Endometrium (tissue), 2 donors: ENCODE results near the gene GNAT2.

ENCODE experiments used
- FAIRE-seq: peaks from 2 replicates; lab custom pipeline; 2012; peaks lifted over from hg19 to GRCh38; lab: Jason Lieb, UNC
- donor health status: control.
- donor health status: control.

Gene GNAT2

GRCh38 chr1:109641861-109642260 is 22.4 kb upstream of the GNAT2 start:
- FAIRE-seq: no peak

DNA sequence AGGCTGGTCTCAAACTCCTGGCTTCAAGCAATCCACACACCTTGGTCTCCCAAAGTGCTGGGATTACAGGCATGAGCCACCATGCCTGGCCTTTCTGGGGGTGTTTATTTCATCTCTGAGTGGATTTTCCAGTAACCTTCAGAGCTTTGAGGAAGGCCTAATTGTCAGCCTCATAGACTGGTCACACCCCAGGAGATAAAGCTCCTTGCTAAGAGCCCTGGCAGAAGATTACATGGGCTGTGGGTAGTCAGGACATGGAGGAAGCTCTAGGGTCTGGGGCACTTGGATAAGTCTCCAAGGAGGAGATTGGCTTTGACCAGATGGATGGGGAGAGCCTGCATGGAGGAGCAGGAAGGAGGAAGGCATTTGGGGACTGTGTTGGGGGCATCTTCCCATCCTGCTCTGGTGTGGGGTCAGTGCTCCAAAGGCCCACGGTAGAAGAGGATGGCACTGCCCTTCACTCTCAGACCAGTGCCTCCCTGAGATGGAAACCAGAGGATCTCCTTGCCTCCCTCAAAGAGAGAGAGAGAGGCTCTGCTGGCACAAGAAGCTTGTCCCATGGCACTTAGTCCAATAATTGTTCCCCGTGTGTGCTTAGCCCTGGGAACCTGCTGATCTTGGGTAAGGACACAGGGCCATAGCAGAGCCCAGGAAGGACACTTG is 21.8 kb upstream of the GNAT2 start:
- no peak for FAIRE-seq

GRCh38 chr1:109640285-109640865 is 21.0 kb upstream of the GNAT2 start:
- no peak for FAIRE-seq

- FAIRE-seq: no peak
These were observed 20.4 kb upstream of the GNAT2 start for GRCh38 chr1:109639841-109640184.

GRCh38 chr1:109639063-109639840 is 19.8 kb upstream of the GNAT2 start:
- FAIRE-seq: no peak

- FAIRE-seq: no peak
These were observed 18.0 kb upstream of the GNAT2 start for GRCh38 chr1:109637446-109637845.

DNA sequence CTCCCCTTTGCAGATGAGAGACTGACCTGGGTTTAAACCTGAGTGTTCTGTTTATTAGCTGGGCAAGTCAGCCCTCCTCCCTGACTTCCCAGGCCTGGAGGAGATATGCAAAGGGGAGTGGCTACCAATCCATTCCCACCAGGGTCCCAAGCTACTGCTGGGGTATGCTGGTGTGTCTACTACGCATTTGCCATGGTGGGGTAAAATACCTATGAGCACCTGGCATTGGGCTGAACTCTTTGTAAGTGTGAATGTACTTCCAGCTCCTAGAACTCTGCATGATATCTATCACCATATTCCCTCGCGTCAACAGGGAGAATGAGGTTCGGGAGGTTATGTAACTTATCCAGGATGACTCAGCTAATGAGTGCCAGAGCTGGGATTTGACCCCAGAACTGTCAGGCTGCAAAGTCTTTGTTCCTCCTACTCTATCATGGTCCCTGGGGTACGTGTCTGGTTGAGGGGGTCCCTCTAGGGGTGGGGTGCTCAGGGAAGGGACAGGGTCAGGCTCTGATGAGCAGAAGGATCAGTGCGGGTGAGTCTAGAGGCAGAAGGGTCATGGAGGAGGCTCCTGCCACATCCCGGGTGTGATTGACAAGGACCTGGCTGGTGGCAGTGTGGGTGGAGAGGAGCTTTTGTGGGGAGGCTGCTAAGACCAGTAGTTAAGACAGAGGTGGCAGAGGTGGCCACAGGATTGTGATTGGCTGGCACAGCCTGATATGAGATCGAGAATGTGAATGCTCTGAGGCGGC is 17.0 kb upstream of the GNAT2 start:
- no peak for FAIRE-seq

DNA sequence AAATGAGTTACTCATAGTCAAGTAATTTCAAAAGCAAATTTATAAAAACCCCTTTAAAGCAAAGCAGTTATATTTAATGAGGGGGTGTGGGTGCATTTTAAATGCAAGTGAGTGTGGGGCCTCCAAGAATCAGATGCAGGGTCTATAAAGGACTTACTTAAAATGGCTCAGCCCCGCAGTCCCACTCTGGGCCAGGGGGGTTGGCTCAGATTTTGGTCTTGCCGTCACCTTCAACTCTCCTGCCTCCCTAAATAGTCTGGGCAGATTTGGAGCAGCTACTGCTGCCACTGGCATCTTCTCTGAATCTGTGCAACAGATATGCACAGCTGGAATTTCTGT is 16.4 kb upstream of the GNAT2 start:
- FAIRE-seq: no peak

DNA sequence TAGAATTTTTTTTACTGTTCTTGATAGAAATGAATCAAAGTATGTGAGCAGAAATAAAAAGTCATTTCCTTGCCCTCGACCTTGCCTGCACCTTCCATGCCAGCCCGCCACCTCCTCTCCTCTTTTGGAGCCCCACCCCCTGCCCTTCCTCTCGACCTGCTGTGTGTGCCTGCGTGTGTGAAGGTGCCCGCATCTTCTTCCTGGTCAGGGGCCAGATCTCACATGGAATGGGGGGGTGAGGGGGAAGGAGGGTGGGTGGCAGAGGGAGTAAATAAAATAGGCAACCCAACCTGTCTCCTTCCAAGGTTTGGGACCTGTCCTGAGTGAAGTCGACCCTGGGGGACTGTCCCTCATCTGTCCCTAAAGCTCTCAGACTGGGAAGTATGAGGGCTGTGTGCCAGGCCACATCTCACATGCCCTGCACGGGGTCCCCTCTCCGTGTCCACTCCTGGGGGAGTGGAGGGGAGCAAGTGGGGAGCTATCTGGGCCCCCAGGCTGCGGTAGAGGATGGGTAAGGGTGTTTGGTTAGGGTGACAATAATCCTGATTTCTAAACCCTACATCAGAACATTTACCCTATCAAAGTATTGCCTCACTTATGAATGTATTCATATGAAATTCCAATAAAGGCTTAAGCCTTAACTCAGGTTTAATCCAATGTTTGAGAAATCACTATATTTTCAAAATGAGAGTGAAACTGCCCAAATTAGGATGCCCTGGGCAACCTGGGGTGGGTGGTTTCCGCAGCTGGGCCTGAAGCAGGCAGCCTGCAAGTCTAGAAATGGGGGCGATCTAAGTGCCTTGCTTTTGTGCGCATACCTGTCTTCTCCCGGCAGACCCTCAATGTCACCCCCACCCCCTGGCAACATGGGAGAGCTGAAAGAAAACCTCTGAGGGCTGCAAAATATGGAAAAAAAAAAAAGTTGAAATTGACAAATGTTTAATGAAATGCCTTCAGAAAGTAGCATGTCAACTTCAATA is 15.6 kb upstream of the GNAT2 start:
- FAIRE-seq: no peak

DNA sequence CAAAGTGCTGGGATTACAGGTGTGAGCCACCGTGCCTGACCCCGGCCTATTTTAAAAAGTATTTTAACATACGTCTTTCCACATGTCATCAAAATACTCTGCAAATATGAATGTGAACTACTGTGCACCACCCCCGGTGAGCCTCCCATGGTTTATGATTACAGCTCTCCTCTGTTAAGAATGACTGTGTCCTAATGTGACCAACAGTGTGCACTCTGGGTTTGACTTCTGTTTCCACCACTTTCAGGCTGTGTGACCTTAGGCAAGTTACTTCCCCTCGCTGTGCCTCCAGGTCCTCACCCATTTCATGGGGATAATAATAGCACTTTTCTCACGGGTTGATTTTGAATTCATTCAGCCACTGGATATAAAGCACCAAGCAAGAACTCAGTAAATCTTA is 14.9 kb upstream of the GNAT2 start:
- FAIRE-seq: no peak

- no peak for FAIRE-seq
These were observed 13.4 kb upstream of the GNAT2 start for GRCh38 chr1:109632671-109633346.

- no peak for FAIRE-seq
These were observed 12.4 kb upstream of the GNAT2 start for GRCh38 chr1:109631513-109632505.

DNA sequence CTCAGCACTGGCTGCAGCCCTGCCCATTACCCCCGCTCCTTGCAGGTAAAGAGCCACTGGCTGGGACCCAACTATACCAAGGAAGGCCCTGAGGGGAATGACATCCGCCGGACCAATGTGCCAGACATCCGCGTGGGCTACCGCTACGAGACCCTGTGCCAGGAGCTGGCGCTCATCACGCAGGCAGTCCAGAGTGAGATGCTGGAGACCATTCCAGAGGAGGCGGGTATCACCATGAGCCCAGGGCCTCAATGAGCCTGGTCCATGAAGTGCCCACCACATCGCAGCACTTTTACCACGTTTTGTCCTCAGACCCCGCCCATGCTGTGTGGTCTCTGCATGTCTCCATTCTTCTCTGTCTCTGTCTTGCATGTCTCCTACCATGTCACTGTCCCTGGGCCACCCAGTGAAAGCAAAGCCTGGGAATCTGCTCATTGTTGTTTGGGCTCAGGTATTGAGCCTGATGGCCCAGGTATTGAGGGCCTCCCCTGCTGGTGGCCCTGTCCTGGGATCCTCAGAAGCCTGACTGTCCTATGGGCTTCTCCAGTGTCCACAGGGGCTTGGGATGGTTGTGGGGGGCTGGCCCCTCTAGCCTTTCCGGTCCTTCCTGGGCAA is 11.6 kb upstream of the GNAT2 start:
- no peak for FAIRE-seq

DNA sequence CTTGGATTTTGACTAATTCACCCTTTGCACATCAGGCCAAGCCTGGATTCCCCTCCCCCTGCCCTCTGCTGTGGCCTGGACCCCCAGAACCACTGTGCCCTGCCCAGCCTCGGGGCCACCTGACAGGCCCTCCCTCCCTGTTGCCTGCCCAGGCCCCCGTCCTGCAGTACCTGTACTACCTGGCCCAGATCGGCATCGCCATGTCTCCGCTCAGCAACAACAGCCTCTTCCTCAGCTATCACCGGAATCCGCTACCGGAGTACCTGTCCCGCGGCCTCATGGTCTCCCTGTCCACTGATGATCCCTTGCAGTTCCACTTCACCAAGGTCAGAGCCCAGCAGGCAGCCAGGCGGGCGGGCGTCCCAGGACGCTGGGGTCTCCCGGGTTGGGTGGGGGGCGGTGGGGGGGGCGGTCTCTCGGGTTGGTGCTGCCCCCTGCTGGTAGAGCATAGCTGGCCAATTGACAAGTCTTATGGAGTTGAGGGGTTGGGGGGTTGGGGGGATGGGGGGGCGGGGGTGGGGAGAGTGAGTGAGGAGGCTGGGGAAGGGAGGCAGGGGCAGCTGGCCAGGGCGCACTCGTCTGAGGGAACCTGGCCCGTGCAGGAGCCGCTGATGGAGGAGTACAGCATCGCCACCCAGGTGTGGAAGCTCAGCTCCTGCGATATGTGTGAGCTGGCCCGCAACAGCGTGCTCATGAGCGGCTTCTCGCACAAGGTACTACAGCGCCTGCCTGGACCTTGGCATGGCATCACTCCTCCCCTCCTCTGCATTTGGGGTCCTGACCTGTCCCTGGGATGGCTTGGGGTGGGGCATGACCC is 10.9 kb upstream of the GNAT2 start:
- FAIRE-seq: no peak

GRCh38 chr1:109629372-109630030 is 10.1 kb upstream of the GNAT2 start:
- FAIRE-seq: no peak

DNA sequence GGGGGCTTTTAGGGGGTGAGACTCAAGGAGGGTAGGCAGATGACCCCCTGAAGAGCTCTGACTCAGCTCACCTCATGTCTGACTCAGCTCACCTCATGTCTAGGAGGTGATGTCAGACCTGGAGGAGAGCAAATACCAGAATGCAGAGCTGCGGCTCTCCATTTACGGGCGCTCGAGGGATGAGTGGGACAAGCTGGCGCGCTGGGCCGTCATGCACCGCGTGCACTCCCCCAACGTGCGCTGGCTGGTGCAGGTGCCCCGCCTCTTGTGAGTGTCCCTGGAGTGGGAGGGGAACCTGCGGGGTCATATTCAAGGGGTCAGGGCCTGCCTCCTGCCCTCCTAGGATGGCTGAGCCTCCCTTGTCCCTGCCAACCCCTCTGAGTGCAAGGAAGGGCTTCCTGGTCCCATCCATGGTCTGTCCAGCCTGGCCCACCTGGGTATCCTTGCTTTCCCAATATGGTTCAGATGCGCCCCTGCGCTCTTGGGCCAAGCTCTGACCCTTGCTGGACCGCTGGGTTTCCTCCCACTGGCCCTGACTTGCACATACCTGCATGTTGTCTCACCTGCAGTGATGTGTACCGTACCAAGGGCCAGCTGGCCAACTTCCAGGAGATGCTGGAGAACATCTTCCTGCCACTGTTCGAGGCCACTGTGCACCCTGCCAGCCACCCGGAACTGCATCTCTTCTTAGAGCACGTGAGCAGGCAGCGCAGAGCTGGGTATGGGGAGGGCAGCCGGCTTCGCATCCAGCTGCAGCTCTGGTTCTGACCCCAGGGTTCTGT is 9.3 kb upstream of the GNAT2 start:
- FAIRE-seq: no peak

DNA sequence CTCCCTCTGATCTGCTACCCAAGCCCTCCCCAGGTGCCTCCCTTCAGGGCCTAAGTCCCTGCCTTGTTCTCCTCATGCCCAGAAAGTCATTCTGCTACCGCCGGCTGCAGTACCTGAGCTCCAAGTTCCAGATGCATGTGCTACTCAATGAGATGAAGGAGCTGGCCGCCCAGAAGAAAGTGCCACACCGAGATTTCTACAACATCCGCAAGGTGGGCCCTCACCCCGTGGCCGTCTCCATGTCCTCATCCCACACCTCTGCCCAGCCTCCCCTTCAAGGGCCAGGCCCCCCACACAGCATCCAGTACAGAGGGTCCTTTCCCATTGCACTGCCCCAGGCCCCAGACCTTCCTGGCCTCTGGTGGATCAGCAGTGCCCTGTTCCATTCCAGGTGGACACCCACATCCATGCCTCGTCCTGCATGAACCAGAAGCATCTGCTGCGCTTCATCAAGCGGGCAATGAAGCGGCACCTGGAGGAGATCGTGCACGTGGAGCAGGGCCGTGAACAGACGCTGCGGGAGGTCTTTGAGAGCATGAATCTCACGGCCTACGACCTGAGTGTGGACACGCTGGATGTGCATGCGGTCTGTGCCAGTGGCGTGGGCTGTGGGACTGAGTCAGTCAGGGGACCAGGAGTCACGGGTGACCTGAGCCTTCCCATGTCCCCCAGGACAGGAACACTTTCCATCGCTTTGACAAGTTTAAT is 8.4 kb upstream of the GNAT2 start:
- no peak for FAIRE-seq
